Cardiac septum (tissue), 1 donor: Measurements from ENCODE around the gene DACT3. TPM values are rescaled to one million over a fixed set of nuclear protein-coding genes. Genes with fewer than 3 reads are reported as not detected.
A peak's percentile ranks its signal among the peaks of the same experiment; 100 is the strongest.

Experiments
- DNase-seq: peaks from one replicate; pipeline ENCODE4 v3.0.0-alpha.2; 2020; ENCODE audit warnings: low spot score
- intact Hi-C: fragments of 100-400 bp; cut with DNase I; formaldehyde crosslinking; loops from one replicate; pipeline ENCODE4 v1.14.0; 2022
- long read RNA-seq: library from polyadenylated mRNA; unstranded; transcript quantifications from one replicate; pipeline ENCODE4 v2.0.0, GENCODE V29; 2021
- total RNA-seq: library from RNA; stranded (reverse); fragmentation: NEBNext Ultra II Directional; extraction: Animal tissue kit (Norgen Biotek cat#: 25700); gene quantifications from one replicate; pipeline ENCODE4 v1.2.1, GENCODE V29; 2021
- donor health status: DM: no; HTN: no; CAD: no.

DACT3 gene
- 23.8 TPM for total RNA-seq
- long read RNA-seq, transcript DACT3-202 (4 exons, 2,834 nt): major isoform, 16 of 29 reads
- long read RNA-seq, partial matches to known transcripts: 3 of 29 reads
- long read RNA-seq, other reads (novel, unspliced or antisense): 10 of 29 reads

GRCh38 chr19:46661020-46661731 is at the start of gene DACT3:
Gene DACT3, minus strand, starts transcription at chr19:46661182. Its CDS starts 118 bp downstream, at chr19:46661064.
- intact Hi-C loops: loop anchor here (10.0 kb wide), 1 partner anchor 116 kb away; no protein-coding TSS in a partner anchor
- peak; percentile 100 for DNase-seq

DNA sequence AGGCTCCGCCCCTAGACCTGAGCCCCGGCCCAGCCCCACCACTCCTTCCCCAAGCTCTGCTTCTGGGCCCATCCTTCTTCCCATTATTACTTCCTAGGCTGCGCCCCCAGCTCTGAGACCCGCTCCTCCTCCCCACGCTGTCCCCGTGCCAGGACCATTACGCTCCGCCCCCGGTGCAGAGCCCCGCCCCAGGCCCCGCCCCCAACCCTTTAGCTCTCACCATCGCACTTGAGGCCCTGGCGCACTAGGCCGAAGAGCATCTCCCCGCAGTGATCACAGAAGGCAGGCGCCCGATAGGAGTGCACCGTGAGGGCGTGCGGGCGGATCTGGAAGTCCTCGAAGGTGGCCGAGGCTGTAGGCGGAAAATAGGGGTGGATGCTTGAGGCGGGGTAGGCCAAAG is 49.7 kb upstream of the DACT3 start:
- intact Hi-C loops: no loop called here
- DNase-seq: no peak

DNA sequence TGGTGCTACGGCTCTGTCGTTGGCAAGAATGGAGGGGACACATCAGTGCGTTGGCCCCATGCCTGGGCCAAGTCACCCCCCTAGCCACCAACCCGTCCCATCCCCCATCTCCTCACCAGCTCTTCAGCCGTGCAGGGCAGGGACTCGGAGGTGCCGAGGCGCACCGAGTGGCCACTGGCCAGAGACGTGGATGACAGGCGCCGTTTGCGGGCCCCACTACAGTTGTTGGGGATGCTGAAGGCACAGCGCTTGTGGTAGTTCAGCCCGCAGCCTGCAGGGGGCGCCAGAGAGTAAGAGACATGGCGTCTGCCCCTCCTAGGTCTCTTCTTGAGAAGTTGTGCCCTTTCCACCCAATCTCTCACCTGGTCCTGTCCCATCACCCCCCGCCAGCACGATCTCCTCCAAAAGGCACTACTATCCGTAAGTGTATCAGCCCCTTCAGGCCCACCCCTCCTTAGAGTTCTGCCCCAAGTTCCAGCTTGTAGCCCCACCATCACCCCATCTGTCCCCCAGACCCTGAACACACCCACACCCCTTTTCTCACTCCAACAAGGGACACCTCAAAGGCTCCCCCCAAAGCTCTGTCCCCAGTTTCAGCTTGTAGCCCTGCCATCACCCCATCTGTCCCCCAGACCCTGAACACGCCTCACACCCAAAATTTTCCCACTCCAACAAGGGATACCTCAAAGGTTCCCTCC is 43.5 kb upstream of the DACT3 start:
- intact Hi-C loops: loop anchor here (1.0 kb wide), 1 partner anchor 25 kb away; no protein-coding TSS in a partner anchor
- peak; percentile 89 for DNase-seq

- intact Hi-C loops: no loop called here
- no peak for DNase-seq
Observed at GRCh38 chr19:46700704-46701103, 39.7 kb upstream of the DACT3 start.

- no peak for DNase-seq
- intact Hi-C loops: no loop called here
Observed at GRCh38 chr19:46698395-46699321, 37.7 kb upstream of the DACT3 start.

DNA sequence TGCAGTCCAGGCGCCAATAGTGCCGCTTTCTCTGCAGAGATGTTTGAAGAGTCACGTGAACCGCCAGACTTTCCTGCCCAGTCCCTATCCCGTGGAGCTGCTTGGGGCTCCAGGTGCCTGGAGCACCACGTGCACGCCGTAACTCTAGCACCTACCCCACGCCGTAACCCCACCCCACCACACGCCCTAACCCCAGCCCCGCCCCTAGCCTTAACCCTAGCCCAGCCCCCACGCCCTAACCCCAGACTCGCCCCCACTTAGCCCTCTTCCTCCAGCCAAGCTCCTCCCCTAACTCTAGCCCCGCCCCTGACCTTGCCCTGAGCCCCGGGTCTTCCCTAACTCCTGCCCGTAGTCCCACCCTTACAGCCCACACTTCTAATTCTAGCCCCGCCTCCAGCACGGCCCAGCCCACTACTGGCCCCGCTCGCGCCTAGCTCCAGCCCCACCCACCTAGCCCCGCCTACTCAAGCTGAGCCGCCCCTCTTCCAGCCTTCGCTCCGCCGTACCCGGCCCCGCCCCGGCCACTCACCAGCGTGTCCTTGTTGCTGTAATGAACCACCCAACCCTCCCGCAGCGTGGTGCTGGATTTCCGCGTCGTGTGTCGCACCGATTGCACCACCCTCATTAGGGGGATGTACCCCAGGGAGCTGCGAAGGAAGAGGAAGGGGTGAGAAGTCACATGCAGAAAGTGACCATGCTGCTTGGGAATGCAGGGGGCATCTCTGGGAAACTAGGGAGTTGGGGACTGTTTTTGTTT is 36.4 kb upstream of the DACT3 start:
- intact Hi-C loops: no loop called here

GRCh38 chr19:46696866-46697203 is 35.9 kb upstream of the DACT3 start:
- intact Hi-C loops: no loop called here
- no peak for DNase-seq

More for the DNA sequence above, 36.4 kb upstream of the DACT3 start:
- peak; percentile 89 for DNase-seq

DNA sequence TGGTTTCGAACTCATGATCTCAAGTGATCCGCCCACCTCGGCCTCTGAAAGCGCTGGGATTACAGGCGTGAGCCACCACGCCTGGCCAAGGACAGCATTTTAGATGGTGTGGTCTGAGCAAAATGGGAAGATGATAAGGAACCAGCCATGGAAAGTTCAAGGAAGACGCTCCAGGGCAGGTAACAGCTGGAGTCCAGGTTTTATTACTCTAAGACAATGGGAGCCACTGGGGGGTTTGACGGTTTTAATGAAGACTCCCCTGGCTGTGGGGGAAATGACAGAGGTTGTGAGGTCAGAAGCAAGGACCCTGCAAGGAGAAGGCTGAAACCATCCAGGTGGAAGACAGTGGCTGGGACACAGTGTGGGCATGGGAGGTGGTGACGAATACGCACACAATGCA is 35.1 kb upstream of the DACT3 start:
- intact Hi-C loops: no loop called here
- DNase-seq: no peak

DNA sequence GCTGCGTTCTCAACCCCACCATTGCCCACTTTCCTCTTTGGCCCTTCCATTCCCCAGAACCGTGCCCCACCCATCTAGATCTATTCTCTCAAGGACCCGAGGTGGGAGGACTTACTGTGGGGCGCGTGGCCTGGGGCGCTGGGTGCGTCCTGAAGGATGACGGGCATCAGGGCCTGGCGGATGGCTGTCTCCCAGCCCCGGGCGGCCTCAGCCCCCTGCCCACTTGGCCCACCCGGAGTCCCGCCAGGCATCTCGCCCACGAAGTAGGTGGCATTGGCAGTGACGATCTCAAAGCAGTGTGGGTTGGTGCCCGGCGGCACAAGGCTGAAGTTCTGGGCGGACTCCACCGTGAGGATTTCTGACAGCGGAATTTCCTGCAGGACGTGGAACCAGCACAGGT is 32.8 kb upstream of the DACT3 start:
- intact Hi-C loops: no loop called here
- no peak for DNase-seq

GRCh38 chr19:46692918-46693722 is 32.1 kb upstream of the DACT3 start:
- intact Hi-C loops: no loop called here
- DNase-seq: no peak

GRCh38 chr19:46691948-46692347 is 31.0 kb upstream of the DACT3 start:
- DNase-seq: no peak
- intact Hi-C loops: no loop called here

GRCh38 chr19:46691104-46691503 is 30.1 kb upstream of the DACT3 start:
- no peak for DNase-seq
- intact Hi-C loops: no loop called here

- intact Hi-C loops: no loop called here
- DNase-seq: no peak
Observed at GRCh38 chr19:46689358-46689757, 28.4 kb upstream of the DACT3 start.

DNA sequence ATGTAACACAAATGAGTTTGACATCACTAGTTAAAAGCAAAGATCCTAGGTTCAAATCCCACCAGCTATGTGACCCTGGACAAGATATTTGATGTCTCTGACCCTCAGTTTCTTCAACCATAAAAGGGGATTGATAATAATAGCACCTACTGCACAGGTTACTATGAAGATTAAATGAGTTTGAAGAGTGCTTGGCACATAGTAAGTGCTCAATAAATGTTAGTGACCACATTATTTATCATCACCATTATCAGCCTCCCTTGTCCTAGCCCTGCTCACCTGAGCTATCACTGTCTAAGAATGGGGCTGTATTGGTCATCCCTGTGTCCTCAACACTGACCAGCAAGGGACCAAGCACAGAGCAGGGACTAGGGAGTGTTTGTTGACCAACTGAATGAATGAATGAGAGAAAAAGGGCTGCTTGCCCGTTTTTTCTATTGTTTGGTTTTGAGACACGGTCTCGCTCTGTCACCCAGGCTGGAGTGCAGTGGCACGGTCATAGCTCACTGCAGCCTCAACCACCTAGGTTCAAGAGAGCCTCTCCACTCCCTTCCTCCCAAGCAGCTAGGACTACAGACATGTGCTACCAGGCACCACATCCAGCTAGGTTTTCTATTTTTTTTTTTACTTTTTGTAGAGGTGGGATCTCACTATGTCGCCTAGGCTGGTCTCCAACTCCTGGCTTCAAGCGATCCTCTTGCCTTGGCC is 26.6 kb upstream of the DACT3 start:
- DNase-seq: no peak
- intact Hi-C loops: no loop called here

GRCh38 chr19:46685189-46685588 is 24.2 kb upstream of the DACT3 start:
- intact Hi-C loops: no loop called here
- DNase-seq: no peak

DNA sequence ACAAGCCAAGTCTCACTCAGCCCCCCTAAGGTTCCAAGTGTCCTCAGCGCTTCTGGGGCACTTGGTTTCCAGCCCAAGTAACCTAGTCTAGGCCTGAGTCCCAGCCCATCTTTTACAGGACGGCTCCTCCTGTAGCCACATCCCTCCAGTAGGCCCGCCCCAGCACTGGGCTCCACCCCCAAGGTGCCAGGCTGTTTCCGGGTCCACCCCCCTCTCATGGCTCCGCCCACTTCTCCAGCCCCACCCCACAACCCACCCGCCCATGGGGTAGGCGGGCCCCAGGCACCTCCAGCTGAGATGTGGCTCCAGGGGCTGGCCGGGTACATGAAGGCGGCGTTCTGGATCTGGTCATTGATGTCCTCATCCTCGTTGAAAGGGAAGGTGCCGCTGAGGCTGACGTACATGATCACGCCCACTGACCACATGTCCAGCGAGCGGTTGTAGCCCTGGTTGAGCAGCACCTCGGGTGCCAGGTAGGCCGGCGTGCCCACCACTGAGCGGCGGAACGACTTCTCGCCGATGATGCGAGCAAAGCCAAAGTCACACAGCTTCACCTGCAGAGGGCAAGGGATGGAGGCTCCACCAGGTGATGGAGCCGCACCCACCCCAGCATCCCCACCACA is 17.2 kb upstream of the DACT3 start:
- no peak for DNase-seq
- intact Hi-C loops: no loop called here

- DNase-seq: no peak
Observed at GRCh38 chr19:46674416-46675178, 13.6 kb upstream of the DACT3 start.

More at GRCh38 chr19:46674416-46675178, 13.6 kb upstream of the DACT3 start:
- intact Hi-C loops: no loop called here
